Right cardiac atrium (tissue), 5 donors: Measurements from ENCODE around the gene GNA12. TPM values are rescaled to one million over a fixed set of nuclear protein-coding genes. Genes with fewer than 3 reads are reported as not detected.
A peak's percentile ranks its signal among the peaks of the same experiment; 100 is the strongest.

Experiments
- ATAC-seq, 2 donors: fragments of 200-7000 bp; cut with Tn5 transposase; one replicate each; pipeline versions ENCODE4 v1.8.0 to v1.9.1; 2020; ENCODE audit warnings: moderate library complexity in 2 of 2, mild to moderate bottlenecking in 1 of 2
- DNase-seq, 3 donors: peaks; one replicate each; pipeline ENCODE4 v3.0.0-alpha.2; 2020
- H3K27ac ChIP-seq: one replicate; pipeline ENCODE4 v1.5.1; 2013; ENCODE audit warnings: mild to moderate bottlenecking, low read length, control low read depth, moderate library complexity
- H3K27me3 ChIP-seq: one replicate; pipeline ENCODE4 v1.6.1; 2013; ENCODE audit not compliant: control insufficient read depth, insufficient read depth
- H3K4me1 ChIP-seq: one replicate; pipeline ENCODE4 v1.6.1; 2013; ENCODE audit warnings: low read length; ENCODE audit not compliant: control insufficient read depth, insufficient read depth
- H3K4me3 ChIP-seq: one replicate; pipeline ENCODE4 v1.5.1; 2013; ENCODE audit warnings: low read length, control low read depth
- H3K9me3 ChIP-seq: one replicate; pipeline ENCODE4 v1.6.1; 2013; ENCODE audit warnings: low read length; ENCODE audit not compliant: control insufficient read depth
- WGBS: extraction: QIAGEN DNeasy Blood & Tissue Kit; methylation state at CpG from one replicate; pipeline ENCODE4 v1.1.7; 2013; 5-methylcytosine and 5-hydroxymethylcytosine counted together
- intact Hi-C, 4 donors: fragments of 100-400 bp; cut with DNase I; formaldehyde crosslinking; loops; one replicate each; pipeline versions ENCODE4 v1.11.0 to v1.14.0; 2022 to 2023
- polyA plus RNA-seq: library from polyadenylated mRNA; stranded (reverse); fragments of 200-250 nt; gene quantifications from one replicate; pipeline ENCODE4 v1.2.3, GENCODE V29; 2013
- total RNA-seq, 4 donors: library from RNA; stranded (reverse); fragmentation: NEBNext Ultra II Directional; extraction: Animal tissue kit (Norgen Biotek cat#: 25700); gene quantifications; one replicate each; pipeline ENCODE4 v1.2.1, GENCODE V29; 2021
- donor health status: healthy with polysubstance abuse.
- donor health status: DM: no; HTN: yes; CAD: no.
- donor health status: DM: no; HTN: no; CAD: no.
- donor health status: DM: no; HTN: yes; CAD: no; lungs with severe emphysema.
- donor health status: DM: yes; HTN: yes; CAD: no.

GNA12 gene
- total and polyA plus RNA-seq, 5 donors = 32.8 to 68.1 (median 62.8) TPM

DNA sequence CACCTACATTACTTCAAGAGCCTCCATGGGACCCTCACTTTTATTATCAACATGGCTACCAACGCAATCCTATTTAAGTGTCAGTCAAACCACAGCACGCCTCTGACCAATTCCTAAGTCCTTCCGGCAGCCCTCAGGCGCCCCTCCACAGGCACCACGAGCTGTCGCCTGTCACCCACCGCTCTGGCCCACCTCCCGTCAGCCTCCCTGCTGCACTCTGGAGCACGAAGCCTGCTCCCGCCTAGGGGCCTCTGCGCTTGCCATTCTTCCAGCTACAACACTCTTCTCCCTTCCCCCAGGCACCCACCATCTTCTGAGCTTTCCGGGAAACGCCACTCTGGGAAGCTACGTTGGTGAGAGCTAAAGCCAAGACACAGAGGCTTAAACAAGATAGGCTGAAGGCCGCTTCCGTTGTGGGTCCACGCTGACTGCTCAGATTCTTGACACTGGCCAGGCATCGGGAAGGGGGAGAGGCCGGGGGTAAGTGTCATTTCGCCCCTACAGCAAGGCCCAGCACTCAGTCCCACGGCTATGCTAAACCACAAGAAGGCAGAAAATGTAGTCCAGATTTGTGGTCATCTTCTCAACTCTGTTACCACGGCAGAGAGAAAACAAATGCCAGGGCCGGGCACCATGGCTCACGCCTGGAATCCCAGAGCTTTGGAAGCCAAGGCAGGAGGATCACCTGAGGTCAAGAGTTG, 56.7 kb downstream of the GNA12 start:
- peaks cover 5% of the 10 kb centered on the region for H3K4me1 ChIP-seq
- DNase-seq (peak in 1 of 3 donors; percentile 58), ATAC-seq (peak in 1 of 2 donors; percentile 27)
- intact Hi-C loops = no loop called here
- WGBS = 75% methylated on average over 24 of the region's 24 CpGs
- no peaks in the 10 kb centered on the region for H3K9me3 ChIP-seq
- no peak overlapping the region for H3K27ac ChIP-seq
- H3K4me3 ChIP-seq = no peak overlapping the region
- H3K27me3 ChIP-seq = no peaks in the 10 kb centered on the region

DNA sequence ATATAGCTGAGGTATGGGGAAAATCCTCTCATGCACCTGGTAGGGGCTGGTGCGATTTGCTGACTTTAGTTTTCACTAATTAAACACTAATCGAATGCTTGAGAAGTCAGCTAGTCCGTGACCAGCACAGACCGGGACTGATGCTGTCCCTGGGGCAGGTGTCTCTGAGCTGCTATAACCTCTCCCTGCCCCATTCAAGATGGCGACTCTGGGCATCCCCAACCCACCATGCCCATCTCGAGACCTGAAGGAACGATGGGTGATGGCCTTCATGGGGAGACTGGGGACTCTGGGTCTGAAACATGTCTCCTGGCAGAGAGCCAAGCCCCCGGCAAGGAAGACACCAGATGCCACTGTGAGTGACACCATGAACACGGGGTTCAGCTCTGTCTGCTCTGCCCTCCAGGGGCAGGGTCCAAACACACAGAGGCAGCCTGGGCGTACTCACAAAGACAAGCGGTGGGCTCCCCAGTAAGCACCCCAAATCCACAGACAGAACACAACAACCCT, 57.4 kb downstream of the GNA12 start:
- DNase-seq (peak in 1 of 3 donors; percentile 42), ATAC-seq (no peak)
- peaks cover 5% of the 10 kb centered on the region for H3K4me1 ChIP-seq
- intact Hi-C loops = no loop called here
- H3K9me3 ChIP-seq = no peaks in the 10 kb centered on the region
- H3K4me3 ChIP-seq = no peak overlapping the region
- 90% methylated on average over 11 of the region's 11 CpGs for WGBS
- no peaks in the 10 kb centered on the region for H3K27me3 ChIP-seq
- H3K27ac ChIP-seq = no peak overlapping the region

DNA sequence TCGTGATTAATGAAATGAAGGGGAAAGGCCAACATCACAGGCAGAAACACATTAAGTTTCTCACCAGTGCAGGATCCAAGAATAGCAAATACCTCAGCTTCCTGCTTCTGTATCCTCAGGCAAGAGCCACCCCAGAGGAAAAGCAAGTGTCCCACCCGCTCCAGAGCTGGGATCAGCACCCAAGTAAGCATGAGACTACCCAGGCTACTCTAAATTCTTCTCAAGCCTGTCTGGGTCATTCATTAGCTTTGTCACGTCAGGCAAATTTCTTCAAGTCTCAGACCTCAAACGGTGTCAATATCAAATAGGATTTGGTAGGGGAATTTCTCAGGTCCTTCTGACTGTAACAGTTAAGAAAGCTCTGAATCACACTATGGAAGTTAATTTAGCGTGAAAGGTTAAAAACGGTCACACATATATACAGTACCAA, 59.0 kb downstream of the GNA12 start:
- ATAC-seq (peak; percentile 68 to 94), DNase-seq (peak in 2 of 3 donors; percentile 41 to 62)
- intact Hi-C loops = no loop called here
- Histone ChIP-seq H3K27me3 (no peaks in the 10 kb centered on the region), H3K27ac (no peak overlapping the region), H3K4me1 (peaks cover 5% of the 10 kb centered on the region), H3K4me3 (no peak overlapping the region), H3K9me3 (no peaks in the 10 kb centered on the region)
- 30% methylated on average over 6 of the region's 6 CpGs for WGBS

DNA sequence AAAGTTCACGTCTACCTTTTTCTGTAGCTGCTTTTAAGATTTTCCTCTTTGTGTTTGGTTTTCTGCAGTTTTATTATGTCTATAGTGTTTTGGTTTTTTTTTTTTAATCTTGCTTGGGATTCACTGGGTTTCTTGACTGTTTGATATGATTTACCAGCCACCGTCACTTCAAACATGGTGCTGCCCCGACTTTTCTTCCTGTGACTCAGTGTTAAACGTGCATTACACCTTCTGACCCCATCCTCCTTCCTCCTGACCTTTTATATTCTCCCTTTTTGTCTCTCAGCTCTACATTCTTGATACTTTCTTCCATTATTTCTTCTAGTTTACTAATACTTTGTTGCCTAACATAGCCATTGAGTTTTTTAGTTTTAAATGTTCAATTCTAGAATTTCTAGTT, 61.5 kb downstream of the GNA12 start:
- Histone ChIP-seq H3K27ac (no peak overlapping the region), H3K4me3 (no peak overlapping the region), H3K9me3 (no peaks in the 10 kb centered on the region), H3K4me1 (peaks cover 4% of the 10 kb centered on the region), H3K27me3 (no peaks in the 10 kb centered on the region)
- intact Hi-C loops = no loop called here
- WGBS = 80% methylated on average over 4 of the region's 4 CpGs
- no peak for DNase-seq
- ATAC-seq = no peak

DNA sequence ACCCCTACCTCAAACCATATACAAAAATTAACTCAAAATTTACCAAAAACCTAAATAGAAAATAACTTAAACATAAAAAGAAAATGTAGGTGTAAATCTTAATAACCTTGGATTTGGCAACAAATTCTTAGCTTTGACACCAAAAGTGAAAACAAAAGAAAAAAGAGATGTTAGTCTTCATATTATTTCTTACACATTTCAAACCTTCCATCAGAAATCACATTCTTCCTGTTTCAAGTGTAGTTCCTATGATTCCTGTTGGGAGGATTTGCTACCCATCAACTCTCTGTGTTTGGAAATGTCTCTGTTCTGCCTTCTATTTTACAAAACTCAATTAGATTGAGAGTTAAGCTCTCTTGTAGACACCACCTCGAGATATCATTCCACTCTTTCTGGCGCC, 62.0 kb downstream of the GNA12 start:
- intact Hi-C loops = no loop called here
- 94% methylated on average over 2 of the region's 2 CpGs for WGBS
- no peaks in the 10 kb centered on the region for H3K27me3 ChIP-seq
- H3K4me1 ChIP-seq = no peaks in the 10 kb centered on the region
- H3K4me3 ChIP-seq = no peak overlapping the region
- no peak for ATAC-seq
- DNase-seq = no peak
- H3K9me3 ChIP-seq = no peaks in the 10 kb centered on the region
- H3K27ac ChIP-seq = no peak overlapping the region

DNA sequence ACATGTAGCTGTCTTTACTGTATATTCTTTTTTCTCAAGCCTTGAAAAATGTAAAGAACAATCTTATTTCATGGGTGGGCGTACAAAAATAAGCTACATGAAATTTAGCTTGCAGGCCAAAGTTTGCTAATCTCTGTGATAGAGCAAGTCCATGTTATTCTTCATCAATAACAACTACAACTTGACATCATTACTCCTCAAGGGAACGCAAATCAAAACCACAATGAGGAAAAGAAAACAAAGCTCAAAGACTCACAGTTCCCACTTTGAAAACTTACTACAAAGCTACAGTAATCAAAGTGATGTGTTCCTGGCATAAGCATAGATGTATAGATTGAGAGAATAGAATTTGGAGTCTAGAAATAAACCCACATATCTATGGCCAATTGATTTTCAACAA, 62.5 kb downstream of the GNA12 start:
- H3K9me3 ChIP-seq = no peaks in the 10 kb centered on the region
- ATAC-seq = no peak
- no peaks in the 10 kb centered on the region for H3K4me1 ChIP-seq
- intact Hi-C loops = no loop called here
- no peak overlapping the region for H3K4me3 ChIP-seq
- H3K27me3 ChIP-seq = no peaks in the 10 kb centered on the region
- DNase-seq = no peak
- WGBS = 79% methylated on average over 2 of the region's 2 CpGs
- no peak overlapping the region for H3K27ac ChIP-seq

DNA sequence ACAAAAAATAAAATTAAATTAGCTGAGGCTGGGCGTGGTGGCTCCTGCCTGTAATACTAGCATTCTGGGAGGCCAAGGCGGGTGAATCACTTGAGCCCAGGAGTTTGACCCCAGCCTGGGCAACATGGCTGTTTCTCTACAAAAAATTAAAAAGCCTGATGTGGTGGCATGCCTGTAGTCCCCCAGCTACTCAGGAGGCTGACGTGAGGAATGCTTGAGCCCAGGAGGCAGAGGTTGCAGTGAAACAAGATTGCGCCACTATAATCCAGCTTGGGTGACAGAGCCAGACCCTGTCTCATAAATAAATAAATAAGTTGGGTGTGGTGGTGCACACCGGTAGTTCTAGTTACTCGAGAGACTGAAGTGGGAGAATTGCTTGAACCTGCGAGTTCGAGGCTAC, 65.1 kb downstream of the GNA12 start:
- H3K4me1 ChIP-seq = no peaks in the 10 kb centered on the region
- H3K4me3 ChIP-seq = no peak overlapping the region
- DNase-seq (no peak), ATAC-seq (no peak)
- WGBS = 83% methylated on average over 8 of the region's 8 CpGs
- H3K27ac ChIP-seq = no peak overlapping the region
- H3K27me3 ChIP-seq = no peaks in the 10 kb centered on the region
- H3K9me3 ChIP-seq = no peaks in the 10 kb centered on the region
- intact Hi-C loops = no loop called here

DNA sequence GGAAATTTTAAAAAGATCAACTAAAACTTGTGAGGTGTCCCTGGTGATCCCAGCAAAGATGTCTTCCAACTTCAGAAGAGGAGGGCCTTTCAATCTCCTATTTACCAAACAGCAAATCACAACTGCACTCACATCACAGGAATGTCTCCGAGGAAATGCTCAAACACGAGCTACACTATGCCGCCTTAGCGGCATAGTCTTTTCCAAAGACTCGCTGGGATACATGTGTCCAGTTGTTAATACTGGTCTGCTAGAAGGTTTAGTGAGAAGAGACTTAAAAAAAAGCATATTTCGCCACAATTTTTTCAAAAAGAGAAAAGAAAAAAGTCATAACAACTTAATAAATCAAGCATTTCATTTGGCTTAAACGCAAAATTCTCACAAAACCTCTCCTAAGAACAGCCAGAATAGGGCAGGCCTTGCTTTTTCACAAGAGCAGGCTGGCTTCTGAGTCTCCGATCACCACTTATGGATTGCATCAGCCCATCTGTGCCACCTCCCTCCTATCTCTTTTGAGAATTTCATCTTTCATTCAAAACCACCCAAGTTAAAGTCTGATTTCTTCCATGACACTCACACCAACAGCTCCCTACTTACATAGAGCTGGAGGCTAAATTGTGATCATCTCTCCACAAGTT, 66.1 kb downstream of the GNA12 start:
- no peaks in the 10 kb centered on the region for H3K27me3 ChIP-seq
- 94% methylated on average over 8 of the region's 8 CpGs for WGBS
- H3K4me3 ChIP-seq = no peak overlapping the region
- ATAC-seq (no peak), DNase-seq (no peak)
- no peaks in the 10 kb centered on the region for H3K9me3 ChIP-seq
- H3K4me1 ChIP-seq = no peaks in the 10 kb centered on the region
- intact Hi-C loops = no loop called here
- H3K27ac ChIP-seq = no peak overlapping the region

DNA sequence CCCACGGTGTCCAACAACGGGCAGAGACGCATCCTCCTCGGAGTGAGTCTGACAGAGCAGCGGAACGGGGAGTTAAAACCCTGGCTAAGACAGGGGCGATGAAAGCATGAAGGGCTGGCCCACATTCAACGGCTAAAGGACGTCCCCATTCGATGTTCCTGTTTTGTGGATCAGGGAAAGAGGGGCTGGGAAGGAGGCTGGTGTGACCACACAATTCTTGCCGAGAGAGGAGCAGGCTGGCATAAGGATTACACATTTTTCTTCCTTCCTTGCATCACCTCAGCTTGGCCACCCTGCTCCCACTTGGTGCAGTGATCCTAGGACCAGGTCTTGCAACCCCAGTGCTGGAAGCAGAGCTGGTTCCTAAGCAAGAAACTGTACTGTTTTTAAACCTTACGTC, 67.7 kb downstream of the GNA12 start:
- WGBS = 90% methylated on average over 12 of the region's 12 CpGs
- DNase-seq = no peak
- no peak overlapping the region for H3K4me3 ChIP-seq
- no peaks in the 10 kb centered on the region for H3K27me3 ChIP-seq
- no peak overlapping the region for H3K27ac ChIP-seq
- H3K4me1 ChIP-seq = no peaks in the 10 kb centered on the region
- intact Hi-C loops = no loop called here
- no peak for ATAC-seq
- no peaks in the 10 kb centered on the region for H3K9me3 ChIP-seq

DNA sequence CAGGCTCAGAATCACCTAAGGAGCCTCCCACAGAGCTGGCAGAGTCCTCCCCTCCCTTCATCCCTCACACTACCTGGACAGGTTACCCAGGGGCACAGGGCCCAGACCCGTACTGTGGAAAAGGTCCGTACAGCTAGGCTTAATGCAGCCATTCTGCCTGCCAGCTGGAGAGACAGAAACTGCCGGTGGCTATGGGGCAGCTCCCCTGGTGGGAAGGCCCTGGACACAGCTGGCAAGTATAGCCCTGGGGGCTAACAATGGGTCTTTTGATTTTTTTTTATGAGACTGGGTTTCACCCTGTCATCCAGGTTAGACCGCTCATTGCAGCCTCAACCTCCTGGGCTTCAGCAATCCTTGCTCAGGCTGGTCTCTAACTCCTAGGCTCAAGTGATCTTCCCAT, 68.3 kb downstream of the GNA12 start:
- no peaks in the 10 kb centered on the region for H3K9me3 ChIP-seq
- no peaks in the 10 kb centered on the region for H3K27me3 ChIP-seq
- H3K4me3 ChIP-seq = no peak overlapping the region
- no peaks in the 10 kb centered on the region for H3K4me1 ChIP-seq
- WGBS = 87% methylated on average over 4 of the region's 4 CpGs
- DNase-seq = peak in 1 of 3 donors; percentile 36
- intact Hi-C loops = no loop called here
- ATAC-seq = no peak
- no peak overlapping the region for H3K27ac ChIP-seq

DNA sequence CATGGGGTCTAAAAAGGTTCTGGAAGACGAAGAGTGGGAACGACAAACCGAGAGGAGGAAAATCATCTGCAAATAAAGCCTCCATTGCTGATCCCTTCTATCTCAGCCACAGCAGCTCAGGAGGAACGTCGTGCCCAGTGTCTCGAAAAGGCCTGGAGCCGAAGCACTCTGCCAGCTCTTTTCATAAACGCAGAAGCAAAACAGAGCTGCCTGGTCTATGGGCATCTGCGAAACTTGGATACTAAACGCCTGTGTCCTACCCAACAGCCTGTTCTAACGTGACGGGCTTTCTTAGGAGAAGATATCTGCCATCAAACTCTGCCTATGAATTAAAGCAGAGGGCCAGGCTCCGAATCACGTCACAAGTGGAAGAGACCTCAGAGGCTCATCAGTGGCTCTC, 68.7 kb downstream of the GNA12 start:
- Histone ChIP-seq H3K4me1 (no peaks in the 10 kb centered on the region), H3K27me3 (no peaks in the 10 kb centered on the region), H3K9me3 (no peaks in the 10 kb centered on the region), H3K4me3 (no peak overlapping the region), H3K27ac (no peak overlapping the region)
- no peak for ATAC-seq
- intact Hi-C loops = no loop called here
- DNase-seq = no peak
- 81% methylated on average over 14 of the region's 14 CpGs for WGBS
